ENCODE results near the gene CST9.
"Not testable (repeated sequence)": the region's sequence is repeated elsewhere in the genome, so short reads cannot be mapped to it uniquely, and the experiment has no call there.

Gene CST9

DNA sequence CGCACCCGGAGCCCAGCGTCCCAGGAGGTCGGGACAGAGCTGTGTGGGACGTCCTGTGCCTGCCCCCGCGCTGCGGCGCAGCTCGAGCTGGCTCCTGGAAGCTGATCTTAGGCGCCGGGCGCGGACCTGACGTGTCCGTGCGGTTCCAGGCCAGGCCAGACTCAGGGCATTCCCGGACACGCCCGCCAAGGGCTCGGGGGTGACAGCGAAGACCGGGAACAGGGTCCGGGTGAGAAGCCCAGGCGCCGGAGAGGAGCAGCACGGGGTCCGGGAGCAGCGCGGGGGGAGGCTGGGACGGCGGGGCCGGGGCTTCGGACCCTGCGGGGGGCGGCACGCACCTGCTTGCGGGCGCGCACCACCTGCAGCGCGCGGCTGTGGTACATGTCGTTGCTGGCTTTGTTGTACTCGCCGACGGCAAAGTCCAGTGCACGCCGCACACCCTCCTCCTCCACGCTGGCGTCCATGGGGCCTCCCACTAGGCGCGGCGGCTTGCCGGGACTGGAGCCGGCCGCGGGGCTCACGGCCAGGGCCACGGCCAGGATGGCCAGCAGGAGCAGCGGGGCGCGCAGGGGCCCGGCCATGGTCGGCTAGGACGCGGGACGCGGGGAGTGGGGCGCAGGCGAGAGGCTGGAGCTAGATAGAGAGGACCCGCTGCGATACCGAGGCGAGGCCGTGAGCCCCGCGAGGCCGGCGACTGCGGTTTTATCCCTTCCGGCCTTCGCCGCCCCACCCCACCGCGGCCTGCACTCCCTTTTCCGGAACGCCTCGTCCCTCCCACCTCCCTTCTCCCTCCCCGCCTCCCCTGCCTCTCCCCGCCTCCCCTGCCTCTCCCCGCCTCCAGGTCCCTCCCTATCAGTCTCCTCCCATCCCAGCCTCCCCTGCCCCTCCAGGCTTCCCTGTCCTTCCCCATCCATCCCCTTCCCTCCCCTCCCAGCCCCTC, 31.8 kb upstream of the CST9 start, which contains the start of gene CST3:
Gene CST3, minus strand, starts transcription at position 674 of the 940 bp plus-strand sequence. Its CDS starts 93 bp downstream, at position 581.
- DNase-seq (ENCODE audit: low read depth): no peak

GRCh38 chr20:23636908-23637281, 31.2 kb upstream of the CST9 start:
- no peak for DNase-seq (ENCODE audit: low read depth)

GRCh38 chr20:23636182-23636907, 30.6 kb upstream of the CST9 start:
- no peak for DNase-seq (ENCODE audit: low read depth)

- DNase-seq (ENCODE audit: low read depth): not testable (repeated sequence)
Measured at GRCh38 chr20:23635768-23636090, 30.0 kb upstream of the CST9 start.

DNA sequence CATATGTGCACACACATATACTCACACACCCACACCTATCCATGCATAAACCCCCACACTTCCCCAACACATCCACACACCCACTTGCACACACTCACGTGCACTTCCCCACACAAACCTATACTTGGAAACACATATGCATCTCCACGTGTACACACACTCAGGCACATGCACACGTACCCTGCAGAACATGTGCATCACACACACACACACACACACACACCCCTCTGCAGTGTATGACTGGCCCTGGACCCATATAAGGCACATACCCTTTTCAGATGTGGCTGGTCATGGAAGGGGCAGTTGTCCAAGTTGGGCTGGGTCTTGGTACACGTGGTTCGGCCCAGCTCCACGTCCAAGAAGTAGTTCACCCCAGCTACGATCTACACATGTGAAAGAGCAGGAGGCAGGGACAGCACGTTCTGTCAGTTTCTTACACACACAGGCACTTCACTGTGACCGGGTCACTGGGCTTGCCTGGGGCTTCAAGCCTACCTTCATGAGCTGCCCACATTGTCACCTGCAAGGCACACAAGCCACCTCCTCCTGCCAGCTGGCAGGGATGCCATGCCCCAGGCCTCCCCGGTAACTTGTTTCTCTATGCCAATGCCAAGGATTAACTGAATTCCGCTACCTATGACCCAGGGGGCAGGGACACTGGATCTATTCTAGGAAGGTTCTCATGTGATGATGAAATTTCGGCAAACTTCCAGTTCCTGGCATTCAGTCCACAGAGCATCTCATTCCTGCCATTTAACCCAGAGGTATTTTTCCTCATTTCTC, 29.5 kb upstream of the CST9 start:
- DNase-seq (ENCODE audit: low read depth): no peak

DNA sequence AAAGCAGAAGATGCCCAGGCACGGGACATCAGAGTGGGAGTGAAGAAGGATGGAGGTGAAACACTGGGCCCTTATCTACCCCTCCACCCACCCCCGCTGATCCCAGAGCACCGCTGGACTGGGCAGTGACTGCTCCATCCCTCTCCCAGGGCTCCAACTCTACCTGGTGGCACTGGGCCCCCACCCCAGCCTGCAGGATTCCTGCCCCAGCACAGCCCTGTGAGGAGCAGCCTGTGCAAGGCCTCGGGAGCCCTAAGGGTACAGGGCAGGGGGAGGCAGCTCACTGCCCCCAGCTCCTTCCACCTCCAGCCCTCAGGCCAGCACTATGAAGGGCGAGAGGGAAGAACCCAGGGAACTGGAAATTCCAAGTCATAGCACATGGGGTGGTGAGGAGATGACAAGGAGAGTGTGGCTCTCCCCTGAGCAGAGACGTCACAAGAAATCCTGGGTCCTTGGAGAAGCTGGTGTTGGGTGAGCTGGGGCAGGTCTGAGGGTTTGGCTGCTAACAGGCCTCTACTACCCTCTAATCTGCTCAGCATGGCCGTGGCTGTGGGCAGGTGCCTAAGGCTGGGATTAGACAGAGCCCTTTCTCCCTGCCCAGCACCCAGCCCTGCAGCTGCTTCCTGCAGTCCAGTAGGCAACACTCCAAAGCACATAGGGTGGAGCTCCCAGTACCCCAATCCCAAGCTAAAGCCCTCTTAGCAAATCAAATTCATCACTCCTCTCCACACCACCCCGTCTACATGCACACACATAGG, 28.5 kb upstream of the CST9 start:
- DNase-seq (ENCODE audit: low read depth): no peak

GRCh38 chr20:23632711-23633573, 27.2 kb upstream of the CST9 start:
- DNase-seq (ENCODE audit: low read depth): no peak

- DNase-seq (ENCODE audit: low read depth): no peak
Measured at GRCh38 chr20:23631981-23632710, 26.4 kb upstream of the CST9 start.

DNA sequence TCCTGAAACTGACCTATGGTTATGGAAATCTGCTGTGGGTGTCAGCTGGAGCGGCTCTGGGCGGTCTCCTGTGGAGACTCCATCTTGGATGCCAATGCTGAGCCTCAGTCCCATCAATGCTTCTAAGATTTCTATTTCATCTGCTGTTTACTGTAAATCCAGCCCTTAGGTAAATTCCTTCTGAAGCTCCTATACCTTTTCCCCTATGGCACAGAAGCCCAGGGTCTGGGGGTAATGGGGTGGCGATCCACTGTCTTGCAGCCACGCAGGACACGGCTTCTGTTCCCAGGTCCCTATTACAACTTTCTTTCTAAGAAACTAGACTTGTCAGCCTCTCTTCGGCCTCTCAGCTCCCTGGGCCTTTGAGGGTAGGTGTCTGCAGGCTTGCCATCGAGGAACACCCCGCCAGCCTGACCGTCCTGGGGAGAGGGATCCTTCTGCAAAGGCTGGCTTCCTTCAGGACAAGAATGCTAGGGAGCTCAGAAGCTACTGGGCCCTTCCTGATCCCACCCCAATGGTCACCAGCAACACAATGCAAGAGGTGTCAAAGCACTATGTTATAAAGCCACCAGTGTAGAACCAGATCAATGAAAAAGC, 25.6 kb upstream of the CST9 start:
- no peak for DNase-seq (ENCODE audit: low read depth)

- no peak for DNase-seq (ENCODE audit: low read depth)
Measured at GRCh38 chr20:23630392-23630849, 24.7 kb upstream of the CST9 start.

DNA sequence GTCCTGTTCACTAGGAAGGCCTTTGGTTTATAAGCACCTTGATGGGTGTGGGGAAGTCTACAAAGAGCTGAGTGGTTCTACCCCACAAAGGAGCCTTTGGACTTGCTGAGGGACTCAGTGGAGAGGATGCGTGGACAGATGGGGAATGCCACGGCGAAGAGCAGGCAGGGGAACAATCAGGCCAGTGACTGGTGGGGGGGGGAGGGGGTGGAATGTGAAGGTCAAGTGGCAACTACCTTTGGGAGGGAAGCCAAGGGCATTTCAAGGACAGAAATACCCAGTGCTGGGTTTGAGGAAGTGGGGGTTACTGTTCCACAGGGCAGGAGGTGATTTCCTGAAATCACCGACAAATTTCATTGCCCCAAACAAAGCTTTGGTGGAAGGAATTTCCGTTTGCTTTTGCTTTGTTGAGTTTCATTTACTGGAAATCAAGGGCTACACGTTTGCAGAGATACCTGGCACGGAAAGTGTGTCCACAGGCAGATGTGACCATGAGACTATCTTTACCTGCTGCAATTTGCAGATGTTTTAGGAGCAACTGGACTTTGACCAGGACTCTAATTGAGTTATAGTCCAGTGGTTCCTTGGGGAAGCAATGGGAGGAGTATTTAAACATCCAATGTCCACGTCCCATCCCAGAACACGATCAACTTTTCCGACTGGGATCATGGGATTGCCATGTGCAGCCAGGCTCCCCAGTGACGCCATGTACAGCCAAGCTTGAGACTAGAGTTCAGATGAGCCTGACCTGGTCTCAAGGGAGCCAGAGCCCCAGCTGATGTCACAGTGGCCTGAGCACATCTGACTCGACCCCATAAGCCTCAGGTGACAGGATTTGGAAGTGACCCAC, 24.1 kb upstream of the CST9 start:
- DNase-seq (ENCODE audit: low read depth): no peak

DNA sequence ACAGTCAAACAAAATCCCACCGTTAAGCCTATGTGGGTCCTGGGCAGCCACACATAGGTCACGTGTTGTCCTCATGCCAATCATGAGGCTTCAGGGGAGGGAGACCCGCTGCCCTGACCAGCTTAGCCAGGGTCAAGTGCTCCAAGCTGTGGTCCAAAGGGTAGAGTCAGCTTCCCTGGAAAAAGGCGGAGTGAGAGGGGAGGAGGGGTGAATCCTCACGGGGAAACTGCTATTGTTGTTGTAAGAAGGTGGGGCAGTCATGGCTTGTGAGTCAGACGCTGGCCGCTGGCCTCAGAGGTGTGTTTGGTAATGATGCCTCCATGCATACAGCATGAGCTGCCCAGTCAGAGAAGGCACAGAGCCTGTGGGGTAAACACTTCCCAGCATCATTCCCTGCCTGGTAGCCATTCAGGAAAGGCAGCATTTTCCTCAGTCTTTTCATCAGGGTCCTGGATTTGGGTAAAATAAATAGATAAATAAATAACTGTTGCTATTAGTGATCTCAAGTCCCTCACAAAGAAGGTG, 23.4 kb upstream of the CST9 start:
- no peak for DNase-seq (ENCODE audit: low read depth)

DNA sequence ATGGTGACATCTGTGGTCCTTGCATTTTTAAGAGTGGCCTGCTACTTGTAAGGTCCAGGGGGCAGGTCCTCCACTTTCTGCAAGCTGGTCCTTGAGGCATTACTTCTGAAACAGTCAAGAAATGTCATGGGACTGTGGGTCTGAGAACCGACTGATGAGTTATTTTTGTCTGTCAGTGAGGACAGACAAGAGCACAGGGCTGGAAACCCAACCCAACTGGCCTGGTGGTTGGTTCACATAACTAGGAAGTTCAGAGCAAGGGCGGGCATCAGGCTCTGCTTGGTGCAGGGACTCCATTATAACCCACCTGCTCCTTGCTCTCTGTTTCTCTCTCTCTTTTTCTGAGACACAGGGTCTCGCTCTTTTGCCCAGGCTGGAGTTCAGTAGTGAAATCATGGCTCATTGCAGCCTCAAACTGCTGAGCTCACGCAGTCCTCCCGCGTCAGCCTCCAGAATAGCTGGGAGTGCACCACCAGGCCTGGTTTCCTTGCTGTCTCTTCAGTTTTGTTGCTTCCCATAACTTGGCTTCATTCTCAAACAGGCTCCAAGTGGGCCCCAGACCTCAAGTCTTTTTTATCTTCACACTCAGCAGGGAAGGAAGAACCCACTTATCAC, 22.8 kb upstream of the CST9 start:
- DNase-seq (ENCODE audit: low read depth): no peak

DNA sequence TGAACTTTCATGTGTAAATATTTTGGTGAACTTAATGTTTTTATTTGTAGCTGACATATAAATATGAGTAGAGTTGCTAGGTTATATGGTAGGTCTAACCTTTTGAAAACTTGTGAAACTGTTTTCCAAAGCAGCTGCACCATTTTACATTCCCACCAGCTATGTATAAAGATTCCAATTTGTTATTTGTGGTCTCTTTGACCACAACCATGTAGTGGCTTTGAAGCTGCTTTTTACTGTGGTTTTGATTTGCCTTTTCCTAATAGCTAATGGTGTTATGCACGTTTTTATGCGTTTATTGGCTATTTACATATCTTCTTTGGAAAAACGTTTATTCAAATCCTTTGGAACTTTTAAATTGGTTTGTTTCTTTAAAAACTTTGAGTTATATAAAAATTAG, 21.8 kb upstream of the CST9 start:
- DNase-seq (ENCODE audit: low read depth): no peak

DNA sequence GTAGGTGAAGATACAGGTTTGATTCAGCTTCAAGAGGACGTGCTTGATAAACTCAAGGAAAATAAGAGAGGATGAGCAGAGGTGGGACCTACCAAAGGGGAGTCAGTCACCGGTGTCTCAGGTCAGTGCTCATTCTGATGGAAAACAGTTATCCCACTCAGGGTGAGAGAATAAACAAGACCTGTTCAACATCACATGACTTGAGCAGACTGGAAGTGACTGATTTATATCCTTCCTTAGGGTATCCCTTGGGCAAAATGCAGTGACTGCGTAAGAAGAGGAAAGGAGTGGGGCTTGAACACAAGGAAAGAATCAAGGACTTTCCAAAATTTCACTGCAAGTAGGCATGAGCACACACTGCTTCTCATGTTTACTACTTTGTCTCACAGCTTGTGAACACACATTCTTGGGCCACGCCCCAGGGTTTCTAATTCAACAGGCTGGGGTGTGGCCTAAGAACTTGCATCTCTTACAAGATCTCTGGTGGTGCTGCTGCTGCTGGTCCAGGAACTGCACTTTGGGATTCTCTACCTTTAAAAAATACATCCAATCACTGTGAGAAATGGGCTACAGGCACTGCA, 20.4 kb upstream of the CST9 start:
- DNase-seq (ENCODE audit: low read depth): no peak

DNA sequence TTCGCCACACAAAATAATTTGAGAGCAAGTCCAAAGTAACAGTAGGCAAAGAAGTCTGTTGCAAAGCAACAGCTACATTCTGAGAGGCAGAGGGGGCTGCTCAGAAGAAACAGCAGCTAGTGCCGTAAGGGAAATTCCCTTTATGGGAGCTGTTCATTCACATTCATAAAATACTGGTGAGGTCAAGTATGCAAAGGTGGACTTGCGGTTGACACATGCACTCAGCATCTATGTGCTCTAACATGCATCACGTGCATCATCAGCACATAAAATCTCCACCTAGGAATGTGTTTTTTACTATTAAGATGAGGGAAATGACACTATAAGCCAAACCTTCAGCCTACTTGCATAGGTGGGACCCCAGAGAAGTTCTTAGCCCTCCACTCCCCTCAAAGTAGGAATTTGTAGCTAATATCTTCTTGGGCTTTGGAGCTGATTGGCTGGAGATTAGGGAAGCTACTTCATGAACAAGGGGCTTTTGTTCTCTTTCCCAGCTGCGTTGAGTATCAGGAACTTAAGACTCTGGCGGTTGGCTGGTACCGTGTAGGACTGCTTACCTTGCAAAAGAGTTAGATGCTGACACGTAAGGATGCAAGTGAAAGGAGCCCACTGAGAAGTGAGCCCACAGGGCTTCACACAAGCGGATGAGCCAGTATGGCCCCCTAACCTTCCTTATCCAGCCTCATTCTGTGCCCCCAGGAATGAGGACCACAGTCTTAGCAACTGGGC, 19.7 kb upstream of the CST9 start:
- no peak for DNase-seq (ENCODE audit: low read depth)

DNA sequence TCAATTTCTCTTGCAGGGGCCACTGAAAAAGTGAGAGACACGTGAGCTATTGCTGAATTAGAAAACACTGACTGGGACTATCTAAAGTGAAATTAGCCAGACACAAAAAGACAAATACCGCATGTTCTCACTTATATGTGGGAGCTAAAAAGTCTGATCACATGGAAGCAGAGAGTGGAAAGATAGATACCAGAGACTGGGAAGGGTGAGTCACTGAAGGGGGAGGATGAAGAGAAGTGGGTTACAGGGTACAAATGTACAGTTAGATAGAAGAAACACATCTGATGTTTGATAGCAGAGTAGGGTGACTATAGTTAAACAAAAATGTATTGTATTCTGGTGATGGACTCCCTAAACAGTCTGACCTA, 18.6 kb upstream of the CST9 start:
- no peak for DNase-seq (ENCODE audit: low read depth)

Data from activated T-helper 9 cell treated with anti-CD3 and anti-CD28 coated beads, Interleukin-2, amount 50 U/mL, for 16 hours (primary cell).